Natural killer cell (primary cell): Measurements from ENCODE around the gene LGI4. TPM values are rescaled to one million over a fixed set of nuclear protein-coding genes. Genes with fewer than 3 reads are reported as not detected.
A peak's percentile ranks its signal among the peaks of the same experiment; 100 is the strongest.

Experiments used
- ATAC-seq, 3 donors: fragments of 150-1000 bp in 2 of 3; fragments of 200-7000 bp in 1 of 3; cut with Tn5 transposase; 1 replicate in 1 of 3; 2 replicates in 2 of 3; pipeline ENCODE4 v1.10.0; 2021; ENCODE audit warnings: mild to moderate bottlenecking in 2 of 3, moderate library complexity in 2 of 3
- DNase-seq, 2 donors: peaks; one replicate each; pipeline versions ENCODE4 v3.0.0 to v3.0.0-alpha.2; 2013 to 2021; ENCODE audit warnings: mixed read lengths in 1 of 2
- H3K27ac ChIP-seq: one replicate; pipeline ENCODE4 v1.5.1; 2013; ENCODE audit warnings: mild to moderate bottlenecking, low read length
- H3K27me3 ChIP-seq: one replicate; pipeline ENCODE4 v1.6.1; 2013; ENCODE audit warnings: low read length; ENCODE audit not compliant: control insufficient read depth, insufficient read depth
- H3K36me3 ChIP-seq: one replicate; pipeline ENCODE4 v1.6.1; 2013; ENCODE audit warnings: low read length; ENCODE audit not compliant: control insufficient read depth, insufficient read depth
- H3K4me1 ChIP-seq: one replicate; pipeline ENCODE4 v1.6.1; 2013; ENCODE audit warnings: low read length; ENCODE audit not compliant: control insufficient read depth, insufficient read depth
- H3K4me3 ChIP-seq: one replicate; pipeline ENCODE4 v1.5.1; 2013; ENCODE audit warnings: low read length
- H3K9me3 ChIP-seq: one replicate; pipeline ENCODE4 v1.6.1; 2013; ENCODE audit warnings: low read length; ENCODE audit not compliant: control insufficient read depth, insufficient read depth
- H3K27ac Mint-ChIP-seq, 2 donors: one replicate each; pipeline ENCODE4 v1.8.0; 2022; ENCODE audit warnings: mild to moderate bottlenecking in 2 of 2, mixed read lengths in 2 of 2, moderate library complexity in 1 of 2
- H3K27me3 Mint-ChIP-seq, 2 donors: one replicate each; pipeline ENCODE4 v1.8.0; 2022; ENCODE audit warnings: low read depth in 2 of 2, mixed read lengths in 2 of 2
- H3K36me3 Mint-ChIP-seq: one replicate; pipeline ENCODE4 v1.8.0; 2022; ENCODE audit warnings: mixed read lengths
- H3K4me1 Mint-ChIP-seq, 2 donors: one replicate each; pipeline ENCODE4 v1.8.0; 2022; ENCODE audit warnings: mixed read lengths in 2 of 2
- H3K4me3 Mint-ChIP-seq: one replicate; pipeline ENCODE4 v1.8.0; 2022; ENCODE audit warnings: mild to moderate bottlenecking, moderate library complexity, mixed read lengths
- H3K9me3 Mint-ChIP-seq, 2 donors: one replicate each; pipeline ENCODE4 v1.8.0; 2022; ENCODE audit warnings: mixed read lengths in 2 of 2
- CTCF ChIP-seq: fragments of 200-600 bp; IDR thresholded peaks from one replicate; pipeline ENCODE4 v1.8.0; 2022; ENCODE audit warnings: antibody characterized with exemption
- WGBS: methylation state at CpG from one replicate; pipeline ENCODE4 v1.1.7; 2013; ENCODE audit warnings: missing lambda C conversion rate; ENCODE audit not compliant: insufficient coverage; 5-methylcytosine and 5-hydroxymethylcytosine counted together
- intact Hi-C: fragments of 100-400 bp; cut with micrococcal nuclease; formaldehyde crosslinking; loops from one replicate; pipeline ENCODE4 v1.14.2; 2022
- total RNA-seq, 4 donors: library from RNA; stranded (reverse); fragments of 120-200 nt in 1 of 4; gene quantifications; one replicate each; pipeline versions ENCODE4 v1.2.3 to v1.2.4, GENCODE V29; 2013 to 2022

The LGI4 gene
- total RNA-seq, 3 donors from 2014 or later (not counting 1 experiment from before 2014, with no cell fraction given) = 0.49 to 0.72 TPM; not detected in 1

GRCh38 chr19:35166100-35167063 lies 31.5 kb upstream of the LGI4 start:
- no peaks in the 10 kb centered on the region for H3K27me3 Mint-ChIP-seq
- DNase-seq = no peak
- H3K4me3 ChIP-seq = no peak overlapping the region
- peaks cover 23% of the 10 kb centered on the region for H3K4me1 ChIP-seq
- peak overlapping the region; percentile 65 for H3K27ac ChIP-seq
- H3K36me3 ChIP-seq = peaks cover 75% of the 10 kb centered on the region
- peaks cover 25% of the 10 kb centered on the region for H3K36me3 Mint-ChIP-seq
- WGBS = 100% methylated on average over 1 of the region's 7 CpGs
- intact Hi-C loops = no loop called here
- H3K9me3 Mint-ChIP-seq = peaks cover 0 to 4% of the 10 kb centered on the region in 2 donors
- no peaks in the 10 kb centered on the region for H3K9me3 ChIP-seq
- no peak for ATAC-seq
- H3K27me3 ChIP-seq = no peaks in the 10 kb centered on the region
- TF ChIP-seq CTCF = no peak
- no peak overlapping the region for H3K4me3 Mint-ChIP-seq
- H3K27ac Mint-ChIP-seq = peak overlapping the region; percentile 80 to 87
- peaks cover 26 to 50% of the 10 kb centered on the region in 2 donors for H3K4me1 Mint-ChIP-seq

- Mint-ChIP-seq H3K27ac (peak overlapping the region; percentile 68 to 80), H3K4me1 (peaks cover 28 to 54% of the 10 kb centered on the region in 2 donors), H3K36me3 (peaks cover 35% of the 10 kb centered on the region), H3K4me3 (no peak overlapping the region), H3K9me3 (peaks cover 0 to 4% of the 10 kb centered on the region in 2 donors), H3K27me3 (no peaks in the 10 kb centered on the region)
- TF ChIP-seq CTCF = no peak
- H3K27me3 ChIP-seq = no peaks in the 10 kb centered on the region
- H3K4me1 ChIP-seq = peaks cover 23% of the 10 kb centered on the region
- no peaks in the 10 kb centered on the region for H3K9me3 ChIP-seq
- peak overlapping the region; percentile 23 for H3K27ac ChIP-seq
- no peak for DNase-seq
- ATAC-seq = no peak
- H3K36me3 ChIP-seq = peaks cover 84% of the 10 kb centered on the region
- H3K4me3 ChIP-seq = no peak overlapping the region
- 89% methylated on average over 5 of the region's 5 CpGs for WGBS
- intact Hi-C loops = no loop called here
Measured at GRCh38 chr19:35165200-35166058, 30.6 kb upstream of the LGI4 start.

- Histone ChIP-seq H3K27me3 (no peaks in the 10 kb centered on the region), H3K36me3 (peaks cover 88% of the 10 kb centered on the region), H3K9me3 (no peaks in the 10 kb centered on the region), H3K27ac (no peak overlapping the region), H3K4me1 (peaks cover 23% of the 10 kb centered on the region), H3K4me3 (no peak overlapping the region)
- Mint-ChIP-seq H3K9me3 (peaks cover 0 to 4% of the 10 kb centered on the region in 2 donors), H3K4me3 (no peak overlapping the region), H3K4me1 (peaks cover 30 to 56% of the 10 kb centered on the region in 2 donors), H3K27ac (peak overlapping the region; percentile 54 to 68), H3K36me3 (peaks cover 38% of the 10 kb centered on the region), H3K27me3 (no peaks in the 10 kb centered on the region)
- TF ChIP-seq CTCF = no peak
- no peak for DNase-seq
- WGBS = 87% methylated on average over 1 of the region's 2 CpGs
- intact Hi-C loops = no loop called here
- ATAC-seq = no peak
Measured at GRCh38 chr19:35164418-35164817, 29.6 kb upstream of the LGI4 start.
